Smooth muscle cell (in vitro differentiated cells): Measurements from ENCODE around the gene PFKM. TPM values are rescaled to one million over a fixed set of nuclear protein-coding genes. Genes with fewer than 3 reads are reported as not detected.

ENCODE experiments used
- DNase-seq: peaks from one replicate; lab custom pipeline; 2025; ENCODE audit not compliant: unreplicated experiment; lab: John Stamatoyannopoulos, UW
- H2AFZ ChIP-seq: fragments of 200-600 bp; sonication (generic); 2 replicates; pipeline ENCODE4 v1.6.0; 2016; ENCODE audit warnings: antibody characterized with exemption, low read depth, mild to moderate bottlenecking
- H3F3A ChIP-seq: fragments of 200-600 bp; sonication (generic); 2 replicates; pipeline ENCODE4 v1.6.0; 2017; ENCODE audit warnings: antibody characterized with exemption, low read depth
- H3K27ac ChIP-seq: fragments of 200-600 bp; sonication (generic); 2 replicates; pipeline ENCODE4 v1.5.1; 2016; ENCODE audit warnings: low read depth, mild to moderate bottlenecking
- H3K27me3 ChIP-seq: fragments of 200-600 bp; sonication (generic); 2 replicates; pipeline ENCODE4 v1.6.1; 2016; ENCODE audit warnings: low read depth, mild to moderate bottlenecking
- H3K36me3 ChIP-seq: fragments of 200-600 bp; sonication (generic); 2 replicates; pipeline ENCODE4 v1.5.1; 2016; ENCODE audit warnings: low read depth
- H3K4me1 ChIP-seq: fragments of 200-600 bp; sonication (generic); 2 replicates; pipeline ENCODE4 v1.5.1; 2016; ENCODE audit warnings: low read depth
- H3K4me2 ChIP-seq: fragments of 200-600 bp; sonication (generic); 2 replicates; pipeline ENCODE4 v1.6.0; 2016; ENCODE audit warnings: mild to moderate bottlenecking
- H3K4me3 ChIP-seq: fragments of 200-600 bp; sonication (generic); 2 replicates; pipeline ENCODE4 v1.5.1; 2016; ENCODE audit warnings: mild to moderate bottlenecking
- H3K79me2 ChIP-seq: fragments of 200-600 bp; sonication (generic); 2 replicates; pipeline ENCODE4 v1.6.0; 2016; ENCODE audit warnings: low read depth, mild to moderate bottlenecking
- H3K9ac ChIP-seq: fragments of 200-600 bp; sonication (generic); 2 replicates; pipeline ENCODE4 v1.6.0; 2016; ENCODE audit warnings: low read depth
- H3K9me3 ChIP-seq: fragments of 200-600 bp; sonication (generic); replicated peaks from 2 replicates; pipeline ENCODE4 v1.5.1; 2016; ENCODE audit warnings: low read depth
- H4K20me1 ChIP-seq: fragments of 200-600 bp; sonication (generic); 2 replicates; pipeline ENCODE4 v1.6.0; 2016; ENCODE audit warnings: low read depth
- WGBS: methylation state at CpG from one replicate; pipeline ENCODE4 v1.1.7; 2016; ENCODE audit warnings: low lambda C conversion rate; 5-methylcytosine and 5-hydroxymethylcytosine counted together
- polyA plus RNA-seq: library from polyadenylated mRNA; unstranded; fragments of >200 nt; fragmentation: Nextera tagmentation; extraction: Ambion mirVana; gene quantifications from 2 replicates; pipeline ENCODE4 v1.2.1, GENCODE V29; 2016
- total RNA-seq: library from RNA; depleted of rRNA; stranded (reverse); fragments of >200 nt; gene quantifications from 2 replicates; pipeline ENCODE4 v1.2.3, GENCODE V29; 2014
- TF ChIP-seq, protein P1 (sequence below): fragments of 200-600 bp; sonication (generic); IDR thresholded peaks from 2 replicates; pipeline ENCODE4 v1.5.1; 2017; ENCODE audit warnings: borderline replicate concordance, mild to moderate bottlenecking, antibody characterized with exemption; ENCODE audit not compliant: insufficient read depth, poor library complexity, severe bottlenecking

PFKM gene
- total and polyA plus RNA-seq, 2 experiments from 2014 or later, result 26.6 to 37.1 TPM

DNA sequence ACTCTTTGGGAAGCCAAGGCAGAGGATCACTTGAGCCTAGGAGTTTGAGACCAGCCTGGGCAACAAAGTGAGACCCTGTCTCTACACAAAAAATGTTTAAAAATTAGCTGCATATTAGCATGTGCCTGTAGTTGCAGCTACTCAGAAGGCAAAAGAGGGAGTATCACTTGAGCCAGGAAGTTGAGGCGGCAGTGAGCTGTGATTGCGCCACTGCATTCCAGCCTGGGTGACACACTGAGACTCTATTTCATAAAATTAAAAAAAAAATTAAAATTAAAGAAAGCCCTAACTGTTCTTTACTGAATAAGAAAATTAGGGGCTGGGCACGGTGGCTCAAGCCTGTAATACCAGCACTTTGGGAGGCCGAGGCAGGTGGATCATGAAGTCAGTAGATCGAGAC lies 40.3 kb upstream of the PFKM start:
- Histone ChIP-seq H3F3A (no peaks in the 10 kb centered on the region), H3K79me2 (no peaks in the 10 kb centered on the region), H3K4me3 (no peak overlapping the region), H4K20me1 (no peaks in the 10 kb centered on the region), H3K4me2 (no peak overlapping the region), H3K9me3 (no peaks in the 10 kb centered on the region), H3K4me1 (no peaks in the 10 kb centered on the region), H3K36me3 (peaks cover 13% of the 10 kb centered on the region), H3K27me3 (no peaks in the 10 kb centered on the region), H3K9ac (no peak overlapping the region), H2AFZ (no peak overlapping the region), H3K27ac (peak overlapping the region; percentile 36)
- no peak for DNase-seq
- TF ChIP-seq, protein P1, sequence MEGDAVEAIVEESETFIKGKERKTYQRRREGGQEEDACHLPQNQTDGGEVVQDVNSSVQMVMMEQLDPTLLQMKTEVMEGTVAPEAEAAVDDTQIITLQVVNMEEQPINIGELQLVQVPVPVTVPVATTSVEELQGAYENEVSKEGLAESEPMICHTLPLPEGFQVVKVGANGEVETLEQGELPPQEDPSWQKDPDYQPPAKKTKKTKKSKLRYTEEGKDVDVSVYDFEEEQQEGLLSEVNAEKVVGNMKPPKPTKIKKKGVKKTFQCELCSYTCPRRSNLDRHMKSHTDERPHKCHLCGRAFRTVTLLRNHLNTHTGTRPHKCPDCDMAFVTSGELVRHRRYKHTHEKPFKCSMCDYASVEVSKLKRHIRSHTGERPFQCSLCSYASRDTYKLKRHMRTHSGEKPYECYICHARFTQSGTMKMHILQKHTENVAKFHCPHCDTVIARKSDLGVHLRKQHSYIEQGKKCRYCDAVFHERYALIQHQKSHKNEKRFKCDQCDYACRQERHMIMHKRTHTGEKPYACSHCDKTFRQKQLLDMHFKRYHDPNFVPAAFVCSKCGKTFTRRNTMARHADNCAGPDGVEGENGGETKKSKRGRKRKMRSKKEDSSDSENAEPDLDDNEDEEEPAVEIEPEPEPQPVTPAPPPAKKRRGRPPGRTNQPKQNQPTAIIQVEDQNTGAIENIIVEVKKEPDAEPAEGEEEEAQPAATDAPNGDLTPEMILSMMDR, result no peak
- 86% methylated on average over 5 of the region's 5 CpGs for WGBS

DNA sequence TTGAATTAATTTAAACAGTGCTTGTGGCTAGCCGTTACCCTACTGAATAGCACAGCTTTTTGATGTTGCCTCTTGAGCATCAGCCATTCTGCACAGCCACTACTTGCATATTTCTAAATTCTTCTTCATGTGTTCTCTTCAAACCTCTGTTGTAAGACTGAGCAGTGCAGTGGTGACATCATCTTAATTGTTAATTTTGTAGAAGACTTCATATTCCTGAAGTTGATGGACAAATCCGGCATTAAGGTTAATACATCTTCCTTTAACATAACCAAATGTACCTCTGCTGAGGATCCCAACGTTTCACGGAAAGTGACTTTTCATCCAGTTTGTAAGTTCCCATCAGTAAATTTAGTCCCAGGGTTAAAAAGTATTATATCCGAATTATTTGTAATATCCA lies 38.9 kb upstream of the PFKM start:
- Histone ChIP-seq H3K4me3 (no peak overlapping the region), H3K4me2 (no peak overlapping the region), H3K79me2 (no peaks in the 10 kb centered on the region), H3K27me3 (no peaks in the 10 kb centered on the region), H2AFZ (no peak overlapping the region), H3K4me1 (no peaks in the 10 kb centered on the region), H3F3A (no peaks in the 10 kb centered on the region), H4K20me1 (no peaks in the 10 kb centered on the region), H3K36me3 (peaks cover 5% of the 10 kb centered on the region), H3K27ac (no peak overlapping the region), H3K9ac (no peak overlapping the region), H3K9me3 (no peaks in the 10 kb centered on the region)
- TF ChIP-seq, protein P1, result no peak
- WGBS, result 95% methylated on average over 5 of the region's 5 CpGs
- DNase-seq, result no peak

DNA sequence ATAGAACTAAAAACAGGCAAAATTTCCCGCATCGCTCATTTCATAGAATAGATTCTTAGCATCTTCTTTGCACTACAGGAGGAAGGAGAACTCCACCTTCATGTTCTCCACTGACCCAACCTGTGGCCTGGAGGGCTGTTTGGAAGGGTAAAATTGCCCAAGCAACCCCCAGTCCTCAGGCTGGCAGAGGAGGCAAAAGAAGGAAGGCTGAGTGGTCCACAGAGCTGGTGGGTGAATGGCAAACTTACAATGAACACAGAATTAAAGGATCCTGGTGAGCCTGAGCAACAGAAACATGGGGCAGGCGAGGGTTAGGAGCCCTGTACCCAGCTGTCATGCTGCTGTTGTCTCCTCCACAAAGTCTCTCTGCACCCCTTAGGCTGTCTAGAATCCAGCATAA lies 38.3 kb upstream of the PFKM start:
- peaks cover 5% of the 10 kb centered on the region for H3K36me3 ChIP-seq
- no peaks in the 10 kb centered on the region for H4K20me1 ChIP-seq
- no peak for DNase-seq
- no peaks in the 10 kb centered on the region for H3F3A ChIP-seq
- no peak overlapping the region for H2AFZ ChIP-seq
- TF ChIP-seq, protein P1, result no peak
- WGBS, result 100% methylated on average over 3 of the region's 3 CpGs
- no peaks in the 10 kb centered on the region for H3K79me2 ChIP-seq
- H3K4me3 ChIP-seq, result no peak overlapping the region
- no peak overlapping the region for H3K27ac ChIP-seq
- H3K9ac ChIP-seq, result no peak overlapping the region
- no peaks in the 10 kb centered on the region for H3K27me3 ChIP-seq
- H3K4me2 ChIP-seq, result no peak overlapping the region
- no peaks in the 10 kb centered on the region for H3K9me3 ChIP-seq
- H3K4me1 ChIP-seq, result no peaks in the 10 kb centered on the region

DNA sequence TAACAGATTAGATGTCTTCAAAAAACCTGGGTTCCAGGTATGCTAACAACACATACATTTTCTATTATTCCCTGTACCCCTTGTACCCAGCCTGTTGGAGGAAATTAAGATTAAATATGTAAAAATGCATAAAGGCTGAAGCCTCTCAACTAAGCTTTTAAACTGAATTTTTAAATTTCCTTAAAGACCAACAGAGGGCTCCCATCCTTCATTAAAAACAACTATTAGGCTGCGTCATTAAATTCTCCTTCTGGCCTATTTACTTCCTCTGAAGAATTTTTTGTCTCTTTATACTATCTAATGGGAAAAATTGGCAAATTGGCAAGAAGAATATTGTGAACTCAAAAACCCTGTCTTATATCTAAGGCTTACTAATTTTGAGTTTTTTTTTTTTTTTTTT lies 35.1 kb upstream of the PFKM start:
- Histone ChIP-seq H3K9ac (no peak overlapping the region), H4K20me1 (no peaks in the 10 kb centered on the region), H3K4me3 (no peak overlapping the region), H2AFZ (no peak overlapping the region), H3K27me3 (no peaks in the 10 kb centered on the region), H3K36me3 (peaks cover 17% of the 10 kb centered on the region), H3K4me1 (no peaks in the 10 kb centered on the region), H3K9me3 (no peaks in the 10 kb centered on the region), H3F3A (no peaks in the 10 kb centered on the region), H3K27ac (no peak overlapping the region), H3K79me2 (no peaks in the 10 kb centered on the region), H3K4me2 (no peak overlapping the region)
- DNase-seq, result no peak
- 85% methylated on average over 1 of the region's 1 CpG for WGBS
- TF ChIP-seq, protein P1, result peak; percentile 29
